Measurements from ENCODE around the gene FOXE3. TPM values are rescaled to one million over a fixed set of nuclear protein-coding genes. Genes with fewer than 3 reads are reported as not detected.

The FOXE3 gene
- total and polyA plus RNA-seq, 2 of the 8 experiments (the other 6 are each of a cell fraction or from before 2014, with no cell fraction given): 0.18 TPM; not detected in 1

GRCh38 chr1:47416319-47417169 is 459 bp downstream of the FOXE3 start:
- Histone ChIP-seq H3K36me3 (ENCODE audit: control insufficient read depth in 2 of 4, insufficient read depth in 4 of 4, low read length in 3 of 4) (peaks cover 0 to 8% (median 0%) of the 10 kb centered on the region in 4 experiments; a peak in 1 of 8 replicates), H3K4me1 (replicated peaks in 1 of 4; ENCODE audit: control insufficient read depth in 3 of 4, insufficient read depth in 4 of 4, low read length in 3 of 4) (no peaks in the 10 kb centered on the region; a peak in 1 of 7 replicates)
- TF ChIP-seq SIN3A (conservative IDR thresholded peaks at IDR 0.05 in 1 of 2, IDR thresholded peaks at IDR 0.05 in 1 of 2; ENCODE audit: low read depth in 1 of 2, low read length in 2 of 2) (no peak), NRF1 (IDR thresholded peaks at IDR 0.05; ENCODE audit: low read depth, low read length) (no peak), POLR2A (IDR thresholded peaks at IDR 0.05; ENCODE audit: control extremely low read depth in 1 of 2, low read depth in 2 of 2, low read length in 2 of 2) (no peak), POLR2AphosphoS5 (IDR thresholded peaks at IDR 0.05; ENCODE audit: low read depth, low read length) (no peak), RXRA (IDR thresholded peaks at IDR 0.05; ENCODE audit: insufficient read depth, low read depth, low read length) (no peak), TAF1 (IDR thresholded peaks at IDR 0.05; ENCODE audit: low read depth, low read length) (no peak), SAP30 (IDR thresholded peaks at IDR 0.05; ENCODE audit: insufficient read depth, insufficient replicate concordance, low read length) (no peak), TCF12 (IDR thresholded peaks at IDR 0.05; ENCODE audit: low read depth, low read length) (no peak), YY1 (IDR thresholded peaks at IDR 0.05; ENCODE audit: low read depth, low read length) (no peak)

More at GRCh38 chr1:47416319-47417169, 459 bp downstream of the FOXE3 start:
- ChIA-PET POLR2A (ENCODE audit: partially characterized antibody) (no interaction called here), CTCF (ENCODE audit: partially characterized antibody) (interaction anchor here (0.8 to 11.5 kb wide), 6 partner anchors 10 to 103 kb away, joined by 3 to 140 read pairs (median 17); partner anchors contain the start of genes FOXD2 and STIL)
- peak overlapping the region; percentile 78 for H3K18ac ChIP-seq (ENCODE audit: extremely low read depth, low read length)
- no peak overlapping the region for H2BK20ac ChIP-seq (ENCODE audit: low read length)
- no peak overlapping the region for H4K5ac ChIP-seq (ENCODE audit: insufficient read length, low read depth, low read length)
- peaks cover 43 to 78% (median 72%) of the 10 kb centered on the region in 4 experiments for H3K27me3 ChIP-seq (replicated peaks in 1 of 4; ENCODE audit: control insufficient read depth in 3 of 4, extremely low read depth in 1 of 4, insufficient read depth in 3 of 4, low read length in 3 of 4)
- H3K4ac ChIP-seq (replicated peaks; ENCODE audit: insufficient read length, low read depth, low read length): no peak overlapping the region
- H2AK5ac ChIP-seq (ENCODE audit: low read depth, low read length): no peak overlapping the region
- peak overlapping the region; percentile 69 for H4K8ac ChIP-seq (ENCODE audit: extremely low read depth, insufficient read depth, low read length)
- no peak overlapping the region for H2BK5ac ChIP-seq (ENCODE audit: low read depth, low read length)
- H2BK12ac ChIP-seq (ENCODE audit: low read depth, low read length): peak overlapping the region; percentile 60; the same call in 1 of the 2 replicates
- peak overlapping the region; percentile 29 to 58 (median 31); a peak in 7 of 8 replicates for H3K4me3 ChIP-seq (ENCODE audit: extremely low read depth in 1 of 4, insufficient read depth in 2 of 4, low read depth in 3 of 4, low read length in 4 of 4)
- H3K79me2 ChIP-seq (ENCODE audit: control insufficient read depth in 1 of 2, insufficient read depth in 2 of 2, low read length in 2 of 2): no peaks in the 10 kb centered on the region
- H2BK15ac ChIP-seq (ENCODE audit: low read length): no peak overlapping the region
- H4K20me1 ChIP-seq (replicated peaks in 1 of 2; ENCODE audit: control insufficient read depth in 1 of 2, insufficient read depth in 2 of 2, low read length in 2 of 2): peaks cover 4% of the 10 kb centered on the region in 2 experiments
- H3K79me1 ChIP-seq (ENCODE audit: low read depth, low read length): no peaks in the 10 kb centered on the region
- peak overlapping the region; percentile 60 to 84 for H3K4me2 ChIP-seq (ENCODE audit: insufficient read depth in 1 of 2, low read depth in 2 of 2, low read length in 2 of 2)
- no peak overlapping the region for H3K23ac ChIP-seq (ENCODE audit: insufficient read length)
- H2BK120ac ChIP-seq (replicated peaks; ENCODE audit: low read depth, low read length): no peak overlapping the region
- no peak overlapping the region for H3K56ac ChIP-seq (replicated peaks; ENCODE audit: insufficient read length, low read depth, low read length)
- H4K91ac ChIP-seq (replicated peaks; ENCODE audit: insufficient read length, low read length): peak overlapping the region; percentile 57
- H3K14ac ChIP-seq (ENCODE audit: insufficient read length): no peak overlapping the region
- H3K9me3 ChIP-seq (ENCODE audit: insufficient read depth in 2 of 2, low read depth in 1 of 2, low read length in 1 of 2): no peaks in the 10 kb centered on the region
- H3K27ac ChIP-seq (ENCODE audit: low read depth, low read length): no peak overlapping the region
- WGBS, 2 experiments (ENCODE audit: extremely low coverage in 1 of 2, insufficient coverage in 1 of 2, insufficient read length in 1 of 2, insufficient replicate concordance in 2 of 2, low coverage in 1 of 2, low lambda C conversion rate in 2 of 2, missing lambda C conversion rate in 1 of 2): 2% methylated on average over 54 of the region's 134 CpGs; no CpG with 5 or more reads in 1 of the 2 experiments
- H3K9ac ChIP-seq (replicated peaks in 1 of 4; ENCODE audit: extremely low read depth in 1 of 4, low read depth in 3 of 4, low read length in 3 of 4): peak overlapping the region in 1 of 4 experiments; percentile 24; a peak in 1 of 7 replicates
- H3K23me2 ChIP-seq (ENCODE audit: low read depth, low read length): peaks cover 7% of the 10 kb centered on the region; the same call in 1 of the 2 replicates
- DNase-seq (ENCODE audit: low read depth in 1 of 2, low spot score in 2 of 2) (peak in 1 of 2 experiments; percentile 77), FAIRE-seq (no peak)
- H2AFZ ChIP-seq (ENCODE audit: low read length): peak overlapping the region; percentile 87; the same call in 1 of the 2 replicates

Measured in H1 (cell line).